Fibroblast of the aortic adventitia (primary cell): ENCODE data around the gene SRPK2. TPM values are rescaled to one million over a fixed set of nuclear protein-coding genes. Genes with fewer than 3 reads are reported as not detected.

ENCODE experiments used
- DNase-seq: peaks from one replicate; pipeline ENCODE4 v3.0.0-alpha.2; 2010; ENCODE audit warnings: low read depth
- H3K4me3 ChIP-seq: 2 replicates; pipeline ENCODE4 v1.5.1; 2011; ENCODE audit warnings: low read depth, mild to moderate bottlenecking, control low read depth, low read length, moderate library complexity
- total RNA-seq: library from RNA; depleted of rRNA; stranded (reverse); fragments of >200 nt; gene quantifications from 2 replicates; pipeline ENCODE4 v1.2.3, GENCODE V29; 2012; ENCODE audit warnings: low replicate concordance
- TF ChIP-seq, protein P1 (sequence below): IDR thresholded peaks from 2 replicates; pipeline ENCODE4 v1.5.1; 2011; ENCODE audit warnings: mild to moderate bottlenecking, low read length, control low read depth, inconsistent platforms; ENCODE audit not compliant: insufficient read depth

Gene SRPK2
- total RNA-seq, 1 donor, result 50.8 TPM

- TF ChIP-seq, protein P1, sequence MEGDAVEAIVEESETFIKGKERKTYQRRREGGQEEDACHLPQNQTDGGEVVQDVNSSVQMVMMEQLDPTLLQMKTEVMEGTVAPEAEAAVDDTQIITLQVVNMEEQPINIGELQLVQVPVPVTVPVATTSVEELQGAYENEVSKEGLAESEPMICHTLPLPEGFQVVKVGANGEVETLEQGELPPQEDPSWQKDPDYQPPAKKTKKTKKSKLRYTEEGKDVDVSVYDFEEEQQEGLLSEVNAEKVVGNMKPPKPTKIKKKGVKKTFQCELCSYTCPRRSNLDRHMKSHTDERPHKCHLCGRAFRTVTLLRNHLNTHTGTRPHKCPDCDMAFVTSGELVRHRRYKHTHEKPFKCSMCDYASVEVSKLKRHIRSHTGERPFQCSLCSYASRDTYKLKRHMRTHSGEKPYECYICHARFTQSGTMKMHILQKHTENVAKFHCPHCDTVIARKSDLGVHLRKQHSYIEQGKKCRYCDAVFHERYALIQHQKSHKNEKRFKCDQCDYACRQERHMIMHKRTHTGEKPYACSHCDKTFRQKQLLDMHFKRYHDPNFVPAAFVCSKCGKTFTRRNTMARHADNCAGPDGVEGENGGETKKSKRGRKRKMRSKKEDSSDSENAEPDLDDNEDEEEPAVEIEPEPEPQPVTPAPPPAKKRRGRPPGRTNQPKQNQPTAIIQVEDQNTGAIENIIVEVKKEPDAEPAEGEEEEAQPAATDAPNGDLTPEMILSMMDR, result no peak
- DNase-seq, result no peak
- no peak overlapping the region for H3K4me3 ChIP-seq
Measured at GRCh38 chr7:105157278-105157677, 231.4 kb downstream of the SRPK2 start.

DNA sequence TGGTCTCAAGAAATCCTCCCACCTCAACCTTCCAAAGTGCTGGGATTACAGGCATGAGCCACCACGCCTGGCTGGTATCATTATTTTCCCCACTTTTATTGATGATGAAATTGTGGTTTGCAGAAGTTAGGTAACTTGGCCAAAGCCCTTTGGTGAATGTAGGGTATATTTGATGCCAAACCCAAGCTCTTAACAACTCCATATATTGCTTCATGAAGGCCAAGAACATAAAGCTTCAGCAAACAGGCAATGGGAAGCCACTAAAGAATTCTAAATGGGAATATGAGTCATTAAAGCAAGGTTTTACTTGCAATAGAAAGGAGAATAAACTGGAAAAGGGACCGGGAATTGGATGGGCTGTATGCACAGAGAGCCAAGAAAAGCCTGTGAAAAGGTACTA is 232.0 kb downstream of the SRPK2 start:
- no peak overlapping the region for H3K4me3 ChIP-seq
- TF ChIP-seq, protein P1, result no peak
- peak; percentile 67 for DNase-seq

DNA sequence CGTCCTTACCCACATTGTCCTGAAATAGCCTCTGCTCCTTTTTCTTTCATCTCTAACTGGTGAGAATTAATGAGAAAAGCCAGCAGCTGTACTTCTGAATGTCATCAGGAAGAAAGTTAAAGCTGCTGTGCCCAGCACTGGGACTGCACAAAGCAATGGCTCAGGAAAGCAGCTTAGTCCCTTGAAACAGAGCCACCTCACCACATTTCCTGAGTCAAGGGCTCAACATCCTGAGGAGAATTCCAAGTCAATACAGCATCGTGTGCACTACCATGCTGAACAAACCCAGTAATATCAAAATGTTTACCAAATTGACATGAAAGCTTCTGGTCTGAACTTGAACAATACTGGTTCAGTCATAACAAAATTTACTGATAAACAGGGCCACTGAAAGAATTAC is 234.6 kb downstream of the SRPK2 start:
- H3K4me3 ChIP-seq, result no peak overlapping the region
- no peak for DNase-seq
- TF ChIP-seq, protein P1, result no peak

DNA sequence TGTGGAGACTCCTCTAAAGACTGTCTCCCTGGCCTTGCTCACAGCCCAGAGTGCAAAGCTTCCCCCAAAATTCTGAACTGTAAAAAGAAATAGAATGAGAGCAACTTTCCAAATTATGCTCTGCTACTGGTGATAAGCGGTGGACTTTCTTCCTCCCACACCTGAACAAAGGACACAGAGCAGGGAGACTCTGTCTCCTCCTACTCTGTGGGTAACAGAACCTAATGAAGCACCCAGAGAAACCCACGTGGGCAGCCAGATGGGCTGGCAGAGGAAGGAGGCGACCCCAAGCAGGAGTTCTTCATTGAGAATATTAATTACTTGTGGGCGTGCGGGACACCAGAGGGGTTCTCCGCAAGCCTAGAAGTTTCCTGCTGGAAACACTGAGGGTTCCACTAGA is 235.2 kb downstream of the SRPK2 start:
- TF ChIP-seq, protein P1, result no peak
- H3K4me3 ChIP-seq, result no peak overlapping the region
- DNase-seq, result no peak

GRCh38 chr7:105151152-105151551 is 237.6 kb downstream of the SRPK2 start:
- no peak for DNase-seq
- no peak overlapping the region for H3K4me3 ChIP-seq
- TF ChIP-seq, protein P1, result no peak

- TF ChIP-seq, protein P1, result no peak
- H3K4me3 ChIP-seq, result no peak overlapping the region
- peak; percentile 61 for DNase-seq
Measured at GRCh38 chr7:105149827-105150226, 238.9 kb downstream of the SRPK2 start.

GRCh38 chr7:105141068-105141467 is 247.7 kb downstream of the SRPK2 start:
- no peak overlapping the region for H3K4me3 ChIP-seq
- TF ChIP-seq, protein P1, result peak; percentile 63
- DNase-seq, result peak; percentile 72
